Stimulated activated CD8-positive, alpha-beta memory T cell treated with anti-CD3 and anti-CD28 coated beads, Interleukin-4, amount 100 ng/mL, for 4 hours (primary cell): Measurements from ENCODE around the gene KRT12.
"Not testable (repeated sequence)": the region's sequence is repeated elsewhere in the genome, so short reads cannot be mapped to it uniquely, and the experiment has no call there.

ENCODE experiments used
- DNase-seq, 2 donors: peaks; one replicate each; pipeline ENCODE4 v3.0.0-alpha.2; 2020; ENCODE audit warnings: low read depth in 2 of 2, low spot score in 1 of 2

Gene KRT12

GRCh38 chr17:40817103-40817682 is 49.8 kb downstream of the KRT12 start:
- no peak for DNase-seq

- DNase-seq: no peak
These were observed 50.5 kb downstream of the KRT12 start for GRCh38 chr17:40816569-40816968.

- no peak for DNase-seq
These were observed 51.6 kb downstream of the KRT12 start for GRCh38 chr17:40815381-40815780.

GRCh38 chr17:40814657-40815056 is 52.4 kb downstream of the KRT12 start:
- DNase-seq: not testable (repeated sequence)

GRCh38 chr17:40813804-40814203 is 53.2 kb downstream of the KRT12 start:
- DNase-seq: no peak

- no peak for DNase-seq
These were observed 54.4 kb downstream of the KRT12 start for GRCh38 chr17:40812639-40813038.
